ENCODE data around the gene DTNB.

GRCh38 chr2:25467743-25468142, 205.6 kb downstream of the DTNB start:
- TF ChIP-seq EZH2 (IDR thresholded peaks at IDR 0.05; ENCODE audit: low read depth): no peak
- no peak for TF ChIP-seq CTCF (conservative IDR thresholded peaks at IDR 0.05)

All from PC-9 (cell line).